OCI-LY3 (cell line): ENCODE measurements around the gene NMNAT1.

ENCODE experiments used
- CTCF ChIP-seq: fragments of 200-600, 300-600 bp; sonication (generic); IDR thresholded peaks from 2 replicates; pipeline ENCODE4 v1.5.1; 2014; ENCODE audit warnings: antibody characterized with exemption, low read length, low read depth
- EZH2phosphoT487 ChIP-seq: fragments of 200-600 bp; shearing (Covaris generic); IDR thresholded peaks from 2 replicates; pipeline ENCODE4 v1.6.1; 2018; ENCODE audit warnings: antibody characterized with exemption, mixed run types, low read depth

DNA sequence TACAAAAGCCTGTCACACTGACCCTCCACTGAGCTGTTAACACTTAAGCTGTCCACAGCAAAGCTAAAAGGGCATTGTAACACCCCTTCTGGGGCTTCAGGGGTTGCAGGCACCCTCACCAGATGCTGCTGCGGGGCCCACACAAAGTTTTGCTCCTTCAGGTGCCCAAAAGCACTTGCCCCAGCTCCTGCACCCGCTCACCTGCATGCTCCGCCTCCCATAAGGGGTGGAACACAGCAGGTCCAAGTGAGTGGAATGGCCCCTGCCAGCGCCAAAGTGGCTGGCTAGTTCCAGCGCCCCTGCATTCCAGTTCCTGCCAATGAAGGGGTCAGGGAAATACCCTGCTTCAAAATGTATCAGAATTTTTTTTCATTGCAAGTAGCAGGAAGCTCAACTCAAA is 46.5 kb downstream of the NMNAT1 start:
- no peak for TF ChIP-seq CTCF
- no peak for TF ChIP-seq EZH2phosphoT487
